HG02588 (cell line): ENCODE results near the gene RASSF8.

Source experiments
- ATAC-seq: cut with Tn5 transposase; IDR thresholded peaks from one replicate; pipeline ENCODE4 v1.9.1; 2021; ENCODE audit warnings: mild to moderate bottlenecking, moderate library complexity; ENCODE audit not compliant: unreplicated experiment

The RASSF8 gene

DNA sequence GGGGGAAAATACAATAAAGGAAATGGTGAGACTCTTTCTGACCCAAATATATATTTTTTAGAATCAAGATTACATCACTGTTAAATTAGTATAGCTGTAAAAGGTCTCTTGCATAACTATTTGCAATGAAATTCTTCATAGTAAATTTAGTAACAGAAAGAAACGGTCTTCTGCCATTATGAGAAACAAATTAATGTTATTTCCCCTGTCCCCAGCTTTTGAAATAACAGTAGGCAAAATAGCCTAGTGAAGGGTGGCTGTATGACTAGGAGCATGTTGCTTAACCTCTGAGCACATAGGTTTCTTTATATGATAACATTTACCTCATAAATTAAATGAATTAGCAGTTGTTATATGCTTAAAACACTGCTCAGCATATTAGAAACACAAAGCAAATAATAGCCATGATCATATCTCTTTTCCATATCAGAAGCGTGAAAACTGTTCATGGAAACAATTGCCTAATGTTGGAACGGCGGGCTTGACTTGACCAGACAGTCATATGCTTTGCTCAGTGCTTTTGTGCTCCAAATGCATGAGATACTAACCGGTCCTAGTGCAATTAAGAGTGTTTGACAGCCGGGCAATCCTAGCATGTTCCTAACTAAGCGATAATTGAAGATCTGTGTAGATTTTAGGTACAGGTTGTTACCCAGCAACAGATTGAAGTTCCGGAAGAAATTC lies 142.3 kb downstream of the RASSF8 start:
- ATAC-seq: no peak

DNA sequence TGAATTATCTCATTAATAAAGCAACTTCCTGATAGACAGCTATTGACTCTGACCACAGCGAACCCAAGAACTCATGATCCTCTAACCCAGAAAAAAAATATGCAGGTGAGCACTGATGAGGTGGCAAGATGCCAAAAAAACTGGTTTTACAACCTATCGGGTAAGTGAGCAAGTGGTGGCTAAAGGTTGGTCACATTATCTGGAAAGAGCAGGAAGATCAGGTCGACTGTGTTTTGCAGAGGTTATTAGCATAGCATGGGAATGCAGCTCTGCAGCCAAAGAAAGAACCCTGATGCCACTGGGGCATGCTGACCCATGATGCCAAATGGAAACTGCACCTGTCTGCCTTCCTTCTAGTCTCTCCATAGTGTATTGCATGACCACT lies 142.9 kb downstream of the RASSF8 start:
- ATAC-seq: no peak

DNA sequence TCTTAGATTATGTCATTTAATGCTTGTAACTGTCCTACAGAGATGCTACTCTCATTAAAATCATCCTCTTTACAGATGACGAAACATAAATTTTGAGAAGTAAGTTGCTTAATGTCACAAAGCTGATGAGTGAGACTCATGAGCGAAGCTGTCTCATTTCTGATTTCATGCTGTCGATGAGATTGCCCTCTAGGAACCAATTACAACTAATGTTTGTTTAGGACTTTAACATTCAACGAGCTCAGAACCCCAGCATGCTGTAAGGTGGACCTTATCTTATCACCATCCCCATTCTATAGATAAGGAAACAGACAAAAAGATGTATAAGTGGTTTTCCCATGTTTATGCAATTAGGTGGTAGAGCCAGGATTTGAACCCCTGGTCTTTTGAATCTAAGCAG lies 143.3 kb downstream of the RASSF8 start:
- ATAC-seq: no peak

DNA sequence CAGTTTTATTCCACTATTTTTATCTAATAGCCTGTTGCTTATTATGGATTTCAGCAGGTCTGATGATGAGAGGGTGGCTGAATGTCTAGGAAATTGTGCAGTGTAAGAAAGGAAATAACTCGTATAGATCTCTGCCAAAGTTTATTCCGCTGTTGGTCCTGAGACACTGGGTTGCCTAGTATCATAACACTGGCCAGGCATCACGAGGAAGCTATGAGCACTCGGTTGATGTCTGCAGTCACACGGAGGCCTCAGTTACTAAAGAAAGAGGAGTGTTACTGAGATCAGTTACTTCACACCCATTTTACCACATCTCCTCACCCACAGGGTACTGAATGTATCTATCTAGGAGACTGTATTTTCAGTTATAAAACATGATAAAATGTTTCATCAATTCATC lies 144.5 kb downstream of the RASSF8 start:
- ATAC-seq: no peak

DNA sequence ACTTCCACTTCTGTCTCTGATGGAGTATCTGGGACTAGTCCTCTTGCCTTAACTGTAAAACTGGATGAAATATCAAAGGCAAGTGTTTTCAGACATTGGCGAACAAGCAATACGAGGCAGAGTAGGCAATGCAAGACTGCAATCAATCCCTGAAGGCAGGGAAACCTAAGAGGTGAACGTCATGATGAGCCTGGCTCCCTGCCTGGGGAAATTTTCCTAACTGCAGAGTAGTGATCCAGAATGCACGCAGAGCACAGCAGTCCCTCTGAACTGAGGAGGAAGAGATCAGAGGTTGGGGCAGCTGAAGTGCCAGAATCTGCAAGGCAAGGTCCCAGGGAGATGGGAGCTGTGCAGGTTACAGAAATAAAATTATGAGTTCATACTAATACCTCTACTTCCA lies 147.9 kb downstream of the RASSF8 start:
- ATAC-seq: no peak

DNA sequence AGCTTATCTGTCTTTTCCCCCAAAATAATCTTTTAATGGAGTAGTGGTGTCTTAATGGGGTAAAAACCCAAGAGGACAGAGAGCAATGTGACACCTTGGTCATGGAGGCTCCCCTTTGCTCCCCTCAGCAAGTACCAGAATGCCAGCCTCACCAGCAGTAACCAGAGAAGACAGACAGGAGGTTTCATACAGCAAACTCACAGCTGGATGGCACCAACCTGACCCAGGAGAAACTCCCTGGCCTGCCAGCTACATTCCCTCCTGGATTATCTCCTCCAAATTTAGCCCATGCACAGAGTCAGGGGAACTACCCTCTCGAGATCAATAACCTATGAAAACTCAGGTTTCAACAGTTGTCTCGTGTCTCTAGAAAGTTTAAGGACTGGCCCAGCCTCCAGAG lies 150.4 kb downstream of the RASSF8 start:
- no peak for ATAC-seq

DNA sequence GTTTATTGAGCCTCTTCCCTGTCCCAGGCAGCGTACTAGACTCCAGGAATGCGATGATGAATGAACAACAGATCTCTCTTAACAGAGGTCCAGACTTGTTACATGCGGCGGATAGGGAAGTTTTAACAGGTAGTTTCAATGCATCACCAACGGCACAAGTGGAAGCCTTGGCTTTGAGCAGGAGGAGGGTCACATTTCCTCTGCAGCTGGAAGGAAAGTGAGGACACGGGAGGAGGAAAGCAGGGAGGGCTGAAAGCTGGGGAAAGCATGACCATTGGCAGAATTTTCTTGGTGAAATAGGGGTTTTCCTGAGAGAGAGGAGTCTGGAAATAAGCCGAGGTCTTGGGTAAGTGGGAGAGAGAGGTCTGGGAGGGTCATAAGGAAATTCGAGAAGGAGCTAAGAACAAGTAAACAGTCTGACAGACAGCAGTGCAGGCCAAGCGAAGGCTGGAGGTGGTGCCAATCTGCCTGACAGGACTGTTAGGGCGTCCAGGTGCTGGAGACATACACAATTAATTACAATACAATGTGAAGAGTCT lies 150.9 kb downstream of the RASSF8 start:
- ATAC-seq: no peak

DNA sequence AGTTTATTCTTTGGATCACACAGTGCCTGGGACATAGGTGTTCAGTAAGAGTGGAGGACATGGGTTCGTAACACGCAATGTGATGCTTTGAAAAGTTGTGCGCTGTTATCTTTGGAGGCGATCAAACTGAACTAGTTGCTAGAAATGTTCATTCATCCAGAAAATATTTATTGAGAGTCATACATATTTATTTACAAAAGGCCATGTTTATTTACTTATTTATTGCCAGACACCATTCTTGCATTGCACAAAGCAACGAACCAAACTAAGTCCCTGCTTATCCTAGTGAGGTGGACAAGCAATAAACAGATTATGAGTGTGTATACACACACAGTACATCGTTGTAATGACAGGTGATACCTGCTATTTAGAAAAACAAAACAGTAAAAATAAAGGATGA lies 153.8 kb downstream of the RASSF8 start:
- ATAC-seq: no peak

DNA sequence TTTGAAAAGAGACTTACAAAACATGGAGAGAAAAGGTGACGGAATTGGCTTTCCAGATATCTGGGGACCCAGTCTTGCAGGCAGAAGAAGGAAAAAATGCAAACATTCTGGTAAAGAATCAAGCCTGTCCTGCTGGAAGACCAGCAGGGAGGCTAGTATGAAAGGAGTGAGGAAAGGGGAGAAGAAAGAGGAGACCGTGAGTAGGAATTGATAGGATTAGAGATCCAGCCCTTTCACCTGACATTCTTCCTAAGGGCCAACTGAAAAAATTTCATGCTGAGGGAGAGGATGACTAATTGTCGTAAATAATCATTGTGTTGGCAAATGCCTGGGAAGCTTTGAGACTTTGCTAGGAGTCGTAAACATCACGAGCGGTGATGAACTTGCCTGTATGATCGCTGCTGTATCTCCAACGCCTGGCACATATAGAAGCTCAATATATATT lies 154.2 kb downstream of the RASSF8 start:
- ATAC-seq: no peak

DNA sequence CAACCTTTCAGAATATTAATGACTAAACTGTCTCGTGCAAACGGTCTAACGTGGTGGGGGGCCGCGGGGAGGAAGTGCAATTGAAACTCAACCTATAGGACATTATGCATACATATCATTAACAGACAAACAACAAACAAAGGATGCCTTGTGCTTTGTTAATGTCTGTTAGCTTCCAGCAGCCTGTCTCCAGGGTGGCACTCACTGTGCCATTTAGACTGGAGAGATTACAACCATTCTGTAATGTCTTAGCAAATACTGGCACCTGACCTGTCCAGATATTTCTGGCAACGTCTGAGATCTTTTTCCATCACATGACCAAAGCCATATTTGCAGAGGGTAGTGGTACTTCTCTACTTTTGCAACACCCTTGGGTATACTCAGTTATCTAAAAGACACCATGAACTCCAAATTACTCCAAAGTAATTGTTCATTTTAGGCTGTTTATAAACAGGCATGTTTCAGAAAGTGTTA lies 154.7 kb downstream of the RASSF8 start:
- no peak for ATAC-seq

DNA sequence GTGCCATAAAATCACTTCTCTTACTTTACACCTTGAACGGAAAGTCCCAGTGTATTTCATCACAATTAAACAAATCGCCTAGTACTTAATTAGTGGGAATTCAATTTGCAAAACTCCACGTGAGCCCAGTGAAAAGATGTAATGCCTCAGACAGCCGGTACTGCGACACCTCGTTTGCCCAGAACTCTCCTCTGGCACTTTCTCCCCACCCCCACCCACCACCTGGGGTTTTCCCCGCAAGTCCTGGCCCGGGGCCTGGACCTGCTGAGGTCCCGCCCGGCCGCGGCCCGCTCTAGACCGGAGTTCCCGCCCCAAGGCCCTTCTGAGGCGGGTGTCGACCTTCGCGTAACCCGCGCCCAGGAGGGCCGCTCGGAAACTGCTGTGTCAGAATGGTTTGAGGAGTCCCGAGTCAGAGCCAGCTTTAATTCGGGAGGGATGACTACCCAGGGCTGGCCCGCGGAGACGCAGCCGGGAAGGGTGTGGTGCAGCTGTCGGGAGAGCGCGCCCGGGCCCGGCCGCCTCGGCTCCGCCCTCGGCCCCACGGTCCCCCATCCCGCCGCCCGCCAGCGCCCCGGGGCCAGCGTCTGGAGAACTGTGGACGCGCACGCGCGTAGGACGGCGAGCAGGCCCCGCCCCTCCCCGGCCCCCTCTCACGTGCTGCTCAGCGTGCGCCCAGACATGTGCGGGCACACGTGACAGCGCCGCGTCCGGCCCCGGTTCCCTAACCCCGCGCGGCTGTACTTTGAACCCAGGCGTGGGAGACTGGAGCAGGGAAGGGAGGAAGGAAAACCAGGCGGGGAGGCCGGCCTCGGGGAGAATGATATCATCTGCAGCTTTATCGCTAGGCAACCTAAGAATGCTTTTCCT lies 155.6 kb downstream of the RASSF8 start:
- ATAC-seq: peak; percentile 78

DNA sequence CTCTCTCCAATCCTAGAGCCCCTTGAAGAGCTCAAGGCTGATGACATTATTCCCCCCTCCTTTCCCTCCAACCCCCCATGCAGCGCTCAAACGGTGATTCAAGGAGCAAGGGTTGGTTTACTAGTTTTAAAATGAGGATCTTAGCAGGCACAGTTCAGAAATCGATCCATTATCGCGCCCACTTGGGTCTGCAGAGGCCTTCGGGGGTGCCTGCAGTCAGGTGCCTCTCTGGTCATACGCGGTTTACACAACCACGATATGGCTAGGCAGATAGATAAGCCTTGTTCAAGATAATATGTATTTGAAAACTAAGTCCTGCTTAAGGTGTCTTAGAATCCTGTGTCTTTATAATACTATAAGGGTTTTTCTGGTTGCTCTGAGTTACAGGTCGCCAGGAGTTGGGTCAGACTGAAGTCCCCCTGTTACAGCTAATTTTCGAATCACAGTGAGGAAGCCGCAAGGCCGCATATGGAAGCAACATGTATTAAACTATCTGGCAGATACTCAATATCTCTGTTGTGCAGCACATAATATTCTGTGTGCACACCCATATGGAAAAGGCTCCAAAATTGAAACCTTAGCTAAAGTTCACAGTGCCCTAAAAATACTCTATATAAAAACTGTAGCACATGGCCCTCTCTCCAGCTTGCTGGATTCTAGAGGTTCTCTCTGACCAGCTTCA lies 156.4 kb downstream of the RASSF8 start:
- ATAC-seq: no peak

DNA sequence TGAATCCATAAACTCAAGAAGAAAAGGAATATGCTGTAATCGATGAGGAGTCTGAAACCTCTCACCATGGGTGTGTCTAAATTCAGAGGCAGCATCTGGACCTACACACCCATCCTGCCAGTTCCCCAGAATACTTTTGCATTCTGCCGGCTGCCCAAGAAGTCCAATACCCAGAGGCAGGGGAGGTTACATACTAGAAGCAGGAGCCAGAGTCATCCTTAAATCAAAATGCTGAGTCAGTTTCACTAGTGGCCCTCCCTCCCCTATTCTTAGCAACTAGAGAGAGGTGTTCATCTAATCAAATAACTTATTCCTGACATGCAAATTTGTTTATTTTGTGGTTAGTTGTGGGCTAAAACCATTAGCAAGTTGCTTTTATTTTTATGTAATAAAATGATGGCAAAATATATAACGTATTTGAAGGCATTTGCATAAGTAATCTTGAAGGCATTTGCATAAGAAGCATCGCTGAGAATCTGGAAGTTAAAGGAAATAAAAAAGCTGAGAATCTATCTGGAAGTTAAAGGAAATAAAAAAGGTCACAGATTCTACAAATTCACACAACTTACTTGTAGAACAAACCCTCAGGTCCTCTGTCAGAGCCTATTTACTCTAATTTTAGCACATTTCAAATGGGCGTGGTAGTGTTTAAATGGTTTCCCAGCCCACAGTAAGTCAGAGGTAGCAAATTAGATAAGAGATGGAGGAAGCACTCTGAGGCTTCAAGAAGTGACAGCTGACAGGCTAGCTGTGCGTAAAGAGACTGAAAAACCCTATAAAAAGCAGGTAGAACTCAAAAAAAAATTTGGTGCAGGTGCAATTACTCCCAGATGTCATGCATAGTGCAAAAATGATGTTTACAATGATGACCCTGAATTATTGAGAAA lies 158.6 kb downstream of the RASSF8 start:
- ATAC-seq: no peak

DNA sequence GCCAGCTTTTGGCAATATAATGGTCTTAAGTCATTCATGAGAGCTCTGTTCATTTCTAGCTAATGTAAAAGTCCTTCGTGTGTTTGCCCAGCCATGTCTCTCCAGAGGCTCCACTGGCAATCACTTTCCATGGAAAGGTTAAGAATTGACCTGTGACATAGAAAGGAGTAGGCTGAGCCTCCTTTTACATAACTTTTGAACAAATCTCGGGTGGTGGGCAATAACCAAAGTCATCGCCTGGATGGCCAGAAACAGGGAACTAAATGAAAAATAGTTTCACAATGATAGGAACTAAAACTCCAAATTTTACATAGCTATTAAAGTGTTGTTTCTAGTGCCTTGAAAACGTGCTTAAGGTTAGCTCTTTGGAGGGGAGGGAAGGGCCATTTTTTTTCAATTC lies 159.8 kb downstream of the RASSF8 start:
- no peak for ATAC-seq

DNA sequence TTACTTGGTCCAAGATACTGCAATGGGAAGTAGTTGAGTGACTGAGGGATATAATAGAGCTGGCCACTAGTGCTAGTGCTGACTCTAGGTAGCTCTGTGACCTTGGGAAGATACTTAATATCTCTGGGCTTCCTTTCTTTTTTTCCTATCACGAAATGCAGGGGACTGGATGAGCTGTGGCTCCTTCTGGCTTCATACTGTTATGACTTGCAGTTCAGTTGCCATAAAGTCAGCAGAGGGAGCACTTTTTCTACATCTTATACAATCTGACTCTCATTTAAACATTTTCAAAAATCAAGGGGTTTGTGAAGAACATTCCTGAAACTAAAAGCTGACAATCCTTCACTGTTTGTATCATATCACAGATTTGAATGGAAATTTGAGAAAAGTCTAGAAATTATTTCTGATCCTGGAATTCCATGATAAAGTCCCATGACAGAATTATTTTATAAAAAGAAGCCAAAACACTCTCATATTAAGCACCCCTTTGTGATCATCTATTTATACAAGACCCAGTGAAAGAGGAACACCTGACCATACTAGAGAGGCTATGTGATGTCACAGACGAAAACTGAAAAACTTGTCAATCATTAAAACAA lies 161.0 kb downstream of the RASSF8 start:
- no peak for ATAC-seq

DNA sequence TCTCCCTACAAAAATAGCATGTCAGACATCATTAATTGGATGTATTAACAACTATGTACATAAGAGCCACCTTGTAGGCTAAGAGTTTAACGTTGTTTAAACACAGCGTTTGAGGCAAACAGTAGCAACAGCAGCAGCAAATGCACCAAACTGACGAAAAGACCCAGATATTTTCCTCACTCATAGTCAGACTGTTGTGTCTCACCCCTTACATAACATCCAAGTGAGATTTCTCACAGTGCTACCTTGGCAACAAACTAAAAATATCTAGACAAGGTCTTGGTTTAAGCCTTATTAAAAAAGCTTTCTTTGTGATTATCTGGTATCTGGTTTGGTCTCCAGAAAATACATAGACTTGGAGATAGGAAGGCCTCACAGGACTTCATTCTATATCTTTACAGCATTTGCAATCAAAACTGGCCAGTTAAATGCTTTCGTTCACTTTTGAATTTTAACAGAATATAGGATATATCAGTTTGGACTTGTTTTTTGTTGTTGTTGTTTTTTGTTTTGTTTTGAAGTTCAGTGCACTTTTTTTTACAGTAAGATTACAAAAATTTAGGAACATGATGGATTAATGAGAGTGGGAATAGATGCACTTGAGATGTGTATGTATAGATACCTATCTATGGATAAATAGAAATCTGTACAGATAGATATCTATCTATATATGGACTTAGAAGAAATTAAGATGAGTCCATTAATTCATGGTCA lies 162.2 kb downstream of the RASSF8 start:
- ATAC-seq: no peak

DNA sequence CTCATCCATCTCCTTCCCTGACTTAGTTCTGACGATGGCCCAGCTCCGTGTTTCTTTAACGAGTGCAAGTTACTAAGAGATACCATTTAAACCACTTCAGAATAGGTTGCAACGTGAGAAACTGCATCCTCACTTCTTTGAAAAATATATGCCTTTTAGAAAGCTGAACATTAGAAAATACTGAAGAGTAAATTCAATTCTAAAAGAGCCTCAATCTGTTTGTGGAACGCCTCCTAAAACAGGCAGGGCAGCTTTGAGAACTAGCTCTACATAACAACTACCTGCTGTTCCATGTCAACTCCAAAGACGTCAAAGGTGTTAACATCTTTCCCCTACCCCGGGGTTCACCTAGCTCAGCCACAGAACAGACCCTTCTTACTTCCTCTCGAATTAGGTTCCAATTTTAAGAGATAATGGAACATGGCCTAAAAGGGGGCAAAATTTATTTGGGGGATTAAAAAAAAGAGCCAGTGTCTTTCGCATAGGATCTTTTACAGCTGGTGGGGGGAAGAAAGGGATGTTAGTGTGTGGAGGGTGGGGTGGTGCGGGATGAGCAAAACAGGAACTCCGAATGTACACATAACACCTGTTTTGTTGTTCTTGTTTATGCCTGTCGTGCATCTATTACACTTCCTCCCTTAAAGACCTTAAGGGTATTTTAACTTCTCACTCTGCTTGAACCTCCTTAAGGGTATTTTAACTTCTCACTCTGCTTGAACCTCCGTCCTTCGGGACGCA lies 163.0 kb downstream of the RASSF8 start:
- ATAC-seq: no peak

DNA sequence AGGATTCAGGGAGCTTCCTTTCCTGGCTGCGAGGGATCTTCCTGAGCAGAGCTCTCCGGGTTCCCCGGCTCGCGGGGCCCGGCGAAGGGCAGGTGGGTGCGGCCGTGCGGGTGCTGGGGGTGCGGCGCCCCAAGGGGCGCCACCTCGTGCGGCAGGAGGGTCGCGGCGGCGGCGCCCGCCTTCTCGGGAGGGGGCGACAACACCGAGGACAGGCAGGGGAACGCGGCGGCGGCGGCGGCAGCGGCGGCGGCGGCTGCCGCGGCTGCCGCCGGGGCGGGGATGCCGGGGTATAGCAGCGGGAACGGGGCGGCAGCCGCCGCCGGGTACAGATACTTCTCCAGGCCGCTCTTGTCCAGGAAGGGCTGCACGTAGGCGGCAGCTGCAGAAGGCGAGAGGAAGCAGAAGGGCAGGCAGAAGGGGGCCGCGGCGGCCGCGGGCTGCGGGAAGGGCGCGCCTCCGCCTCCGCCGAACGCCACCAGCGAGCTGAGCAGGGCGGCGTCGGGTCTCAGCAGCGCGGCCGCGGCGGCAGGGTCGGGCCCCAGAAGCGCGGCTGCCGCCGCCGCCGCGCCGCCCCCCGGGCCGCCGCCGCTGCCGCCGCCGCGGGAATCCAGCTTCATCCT lies 163.7 kb downstream of the RASSF8 start:
- ATAC-seq: peak; percentile 25
